ENCODE measurements around the gene VPS35L. TPM values are rescaled to one million over a fixed set of nuclear protein-coding genes. Genes with fewer than 3 reads are reported as not detected.

Gene VPS35L
- total RNA-seq, 1 donor from 2014 or later, result 45.9 TPM

DNA sequence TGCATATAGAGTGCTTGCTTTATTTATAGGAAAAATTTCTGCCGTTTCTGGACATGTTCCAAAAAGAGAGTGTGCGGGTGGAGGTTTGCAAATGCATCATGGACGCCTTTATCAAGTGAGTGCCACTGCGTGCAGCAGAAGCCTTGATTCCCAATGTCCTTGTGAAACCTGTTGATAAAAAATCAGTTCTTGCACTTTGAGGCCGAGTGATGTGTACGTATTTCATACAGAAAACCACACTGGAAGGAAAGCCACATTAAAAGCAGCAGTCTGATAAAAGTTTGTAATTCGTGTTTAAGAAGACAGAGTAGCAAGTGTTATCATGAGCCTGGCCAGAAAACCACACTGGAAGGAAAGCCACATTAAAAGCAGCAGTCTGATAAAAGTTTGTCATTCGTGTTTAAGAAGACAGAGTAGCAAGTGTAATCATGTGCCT, 84.5 kb downstream of the VPS35L start:
- H3K36me3 ChIP-seq, result peaks cover 82% of the 10 kb centered on the region
- TF ChIP-seq, protein P1, sequence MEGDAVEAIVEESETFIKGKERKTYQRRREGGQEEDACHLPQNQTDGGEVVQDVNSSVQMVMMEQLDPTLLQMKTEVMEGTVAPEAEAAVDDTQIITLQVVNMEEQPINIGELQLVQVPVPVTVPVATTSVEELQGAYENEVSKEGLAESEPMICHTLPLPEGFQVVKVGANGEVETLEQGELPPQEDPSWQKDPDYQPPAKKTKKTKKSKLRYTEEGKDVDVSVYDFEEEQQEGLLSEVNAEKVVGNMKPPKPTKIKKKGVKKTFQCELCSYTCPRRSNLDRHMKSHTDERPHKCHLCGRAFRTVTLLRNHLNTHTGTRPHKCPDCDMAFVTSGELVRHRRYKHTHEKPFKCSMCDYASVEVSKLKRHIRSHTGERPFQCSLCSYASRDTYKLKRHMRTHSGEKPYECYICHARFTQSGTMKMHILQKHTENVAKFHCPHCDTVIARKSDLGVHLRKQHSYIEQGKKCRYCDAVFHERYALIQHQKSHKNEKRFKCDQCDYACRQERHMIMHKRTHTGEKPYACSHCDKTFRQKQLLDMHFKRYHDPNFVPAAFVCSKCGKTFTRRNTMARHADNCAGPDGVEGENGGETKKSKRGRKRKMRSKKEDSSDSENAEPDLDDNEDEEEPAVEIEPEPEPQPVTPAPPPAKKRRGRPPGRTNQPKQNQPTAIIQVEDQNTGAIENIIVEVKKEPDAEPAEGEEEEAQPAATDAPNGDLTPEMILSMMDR (IDR thresholded peaks at IDR 0.05), result no peak
- no peaks in the 10 kb centered on the region for H3K4me1 ChIP-seq
- ATAC-seq, result no peak
- no peak overlapping the region for H3K27ac ChIP-seq
- DNase-seq, result no peak
- no peaks in the 10 kb centered on the region for H3K27me3 ChIP-seq (ENCODE audit: low read depth)
- no peak overlapping the region for H3K4me3 ChIP-seq
- H3K9me3 ChIP-seq, result no peaks in the 10 kb centered on the region
- intact Hi-C loops (cut with DNase I), result no loop called here

GRCh38 chr16:19642501-19642900, 87.0 kb downstream of the VPS35L start:
- DNase-seq (no peak), ATAC-seq (no peak)
- peaks cover 79% of the 10 kb centered on the region for H3K36me3 ChIP-seq
- TF ChIP-seq, protein P1 (IDR thresholded peaks at IDR 0.05), result no peak
- no peak overlapping the region for H3K4me3 ChIP-seq
- H3K9me3 ChIP-seq, result no peaks in the 10 kb centered on the region
- no peak overlapping the region for H3K27ac ChIP-seq
- intact Hi-C loops (cut with DNase I), result no loop called here
- no peaks in the 10 kb centered on the region for H3K4me1 ChIP-seq
- no peaks in the 10 kb centered on the region for H3K27me3 ChIP-seq (ENCODE audit: low read depth)

GRCh38 chr16:19644877-19645276, 89.4 kb downstream of the VPS35L start:
- Histone ChIP-seq H3K27me3 (ENCODE audit: low read depth) (no peaks in the 10 kb centered on the region), H3K9me3 (no peaks in the 10 kb centered on the region), H3K4me3 (no peak overlapping the region), H3K27ac (no peak overlapping the region), H3K4me1 (no peaks in the 10 kb centered on the region), H3K36me3 (peaks cover 81% of the 10 kb centered on the region)
- DNase-seq (no peak), ATAC-seq (no peak)
- TF ChIP-seq, protein P1 (IDR thresholded peaks at IDR 0.05), result no peak
- intact Hi-C loops (cut with DNase I), result no loop called here

DNA sequence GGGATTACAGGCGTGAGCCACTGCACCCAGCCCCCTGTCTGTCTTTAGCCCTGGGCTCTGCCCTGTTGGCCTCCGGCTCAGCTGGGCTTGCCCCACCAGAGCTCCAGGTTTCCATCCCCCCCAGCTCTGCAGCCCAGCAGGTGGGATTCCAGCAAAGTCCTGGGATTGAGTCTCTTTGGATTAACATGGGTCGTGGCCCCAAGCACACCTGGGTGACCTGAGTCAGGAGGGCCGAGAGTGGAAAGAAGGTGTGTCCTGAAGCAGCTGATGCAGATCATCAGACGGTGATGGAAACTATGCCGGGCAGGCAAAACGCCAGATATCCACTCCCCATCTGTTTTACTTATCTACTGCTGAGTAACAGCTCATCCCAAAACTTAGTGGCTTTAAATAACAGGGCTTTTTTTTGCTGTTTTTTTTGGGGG, 90.1 kb downstream of the VPS35L start:
- H3K4me3 ChIP-seq, result no peak overlapping the region
- TF ChIP-seq, protein P1 (IDR thresholded peaks at IDR 0.05), result no peak
- H3K4me1 ChIP-seq, result no peaks in the 10 kb centered on the region
- no peaks in the 10 kb centered on the region for H3K27me3 ChIP-seq (ENCODE audit: low read depth)
- intact Hi-C loops (cut with DNase I), result no loop called here
- H3K27ac ChIP-seq, result no peak overlapping the region
- no peak for ATAC-seq
- H3K36me3 ChIP-seq, result peaks cover 82% of the 10 kb centered on the region
- DNase-seq, result no peak
- no peaks in the 10 kb centered on the region for H3K9me3 ChIP-seq

- TF ChIP-seq, protein P1 (IDR thresholded peaks at IDR 0.05), result no peak
- ATAC-seq (no peak), DNase-seq (no peak)
- H3K27ac ChIP-seq, result no peak overlapping the region
- H3K27me3 ChIP-seq (ENCODE audit: low read depth), result no peaks in the 10 kb centered on the region
- intact Hi-C loops (cut with DNase I), result no loop called here
- no peaks in the 10 kb centered on the region for H3K4me1 ChIP-seq
- H3K36me3 ChIP-seq, result peaks cover 90% of the 10 kb centered on the region
- H3K9me3 ChIP-seq, result no peaks in the 10 kb centered on the region
- no peak overlapping the region for H3K4me3 ChIP-seq
Observed at GRCh38 chr16:19649980-19650379, 94.5 kb downstream of the VPS35L start.

DNA sequence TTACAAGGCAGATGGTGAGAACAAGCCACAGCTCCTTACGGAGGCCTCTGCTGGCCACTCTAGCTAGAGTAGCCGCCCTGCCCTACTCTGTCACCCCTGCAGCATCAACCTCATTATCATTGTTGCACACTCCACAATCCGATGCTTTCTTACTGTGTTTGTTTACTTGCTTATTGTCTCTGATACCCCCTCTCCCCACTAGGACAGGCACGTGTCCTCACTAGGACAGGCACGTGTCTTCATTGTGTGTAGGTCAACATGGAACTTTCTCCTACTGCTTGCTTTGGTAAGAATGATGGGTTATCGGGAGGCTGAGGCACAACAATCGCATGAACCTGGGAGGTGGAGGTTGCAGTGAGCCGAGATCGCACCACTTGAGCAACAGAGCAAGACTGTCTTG, 98.6 kb downstream of the VPS35L start:
- TF ChIP-seq, protein P1 (IDR thresholded peaks at IDR 0.05), result no peak
- Histone ChIP-seq H3K4me1 (no peaks in the 10 kb centered on the region), H3K4me3 (no peak overlapping the region), H3K27me3 (ENCODE audit: low read depth) (no peaks in the 10 kb centered on the region), H3K36me3 (peaks cover 89% of the 10 kb centered on the region), H3K9me3 (no peaks in the 10 kb centered on the region), H3K27ac (no peak overlapping the region)
- intact Hi-C loops (cut with DNase I), result no loop called here
- no peak for DNase-seq
- ATAC-seq, result no peak

Measured in lower lobe of right lung (tissue), 2 donors.